ENCODE results near the gene EXD3. TPM values are rescaled to one million over a fixed set of nuclear protein-coding genes. Genes with fewer than 3 reads are reported as not detected.

Gene EXD3
- total RNA-seq, 2 donors from 2014 or later, result 7.9 to 14.8 TPM

- Mint-ChIP-seq H3K9me3 (no peaks in the 10 kb centered on the region), H3K36me3 (no peaks in the 10 kb centered on the region), H3K27ac (no peak within 1 kb of the TSS)
- peak; percentile 78 to 82 for ATAC-seq
- peak; percentile 87 to 96 for DNase-seq (ENCODE audit: low spot score in 2 of 2)
Measured at GRCh38 chr9:137302118-137302448, 120.9 kb downstream of the EXD3 start, which contains the start of gene NRARP. Gene NRARP, minus strand, starts transcription at chr9:137302271. Its CDS starts 343 bp downstream, at chr9:137301928.

DNA sequence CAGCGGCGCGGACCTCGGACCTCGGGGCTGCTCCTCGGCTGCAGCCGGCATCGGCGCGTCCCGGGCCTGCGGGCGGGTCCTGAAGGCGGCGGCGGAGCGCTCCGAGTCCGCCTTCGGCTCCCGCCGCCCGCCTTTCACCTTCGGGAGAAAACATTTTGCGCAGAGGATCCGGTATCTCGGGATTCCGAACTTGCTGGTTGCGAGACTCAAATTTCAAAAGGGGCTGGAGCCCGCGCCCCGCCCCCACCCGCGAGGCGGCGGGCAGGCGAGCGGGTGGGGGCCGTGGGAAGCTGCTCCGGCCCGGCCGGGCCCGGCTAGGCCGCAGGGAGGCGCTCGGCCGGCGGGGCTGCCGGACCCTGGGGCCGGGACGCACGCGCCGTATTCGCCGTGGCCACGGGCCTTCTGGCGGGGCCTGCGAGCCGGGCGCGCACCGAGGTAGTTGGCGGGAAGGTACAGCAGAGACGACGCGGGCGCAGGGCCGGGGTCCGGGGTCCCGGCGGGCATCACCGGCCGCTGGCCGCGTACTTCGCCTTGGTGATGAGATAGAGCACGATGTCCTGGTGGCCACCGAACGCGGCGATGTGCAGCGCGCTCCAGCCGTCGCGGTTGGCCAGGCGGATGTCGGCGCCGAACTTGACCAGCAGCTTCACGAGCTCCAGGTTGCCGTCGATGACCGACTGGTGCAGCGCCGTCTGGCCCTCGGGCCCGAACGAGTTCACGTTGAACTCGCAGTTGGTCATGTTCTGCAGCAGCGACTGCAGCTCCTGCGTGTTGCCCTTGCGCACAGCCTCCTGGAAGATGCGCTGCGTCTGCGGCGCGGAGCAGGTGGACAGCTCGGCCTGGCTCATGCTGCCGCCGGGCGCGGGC, 121.6 kb downstream of the EXD3 start:
- DNase-seq (ENCODE audit: low spot score in 2 of 2) (peak; percentile 51 to 60), ATAC-seq (peak; percentile 23 to 38)
- no peaks in the 10 kb centered on the region for H3K36me3 Mint-ChIP-seq
- H3K9me3 Mint-ChIP-seq, result no peaks in the 10 kb centered on the region
- H3K27ac Mint-ChIP-seq, result no peak overlapping the region

- no peaks in the 10 kb centered on the region for H3K9me3 Mint-ChIP-seq
- H3K27ac Mint-ChIP-seq, result peak overlapping the region in 1 of 2 donors; percentile 62
- no peaks in the 10 kb centered on the region for H3K36me3 Mint-ChIP-seq
- ATAC-seq (no peak), DNase-seq (ENCODE audit: low spot score in 2 of 2) (no peak)
Measured at GRCh38 chr9:137300567-137301080, 122.3 kb downstream of the EXD3 start.

DNA sequence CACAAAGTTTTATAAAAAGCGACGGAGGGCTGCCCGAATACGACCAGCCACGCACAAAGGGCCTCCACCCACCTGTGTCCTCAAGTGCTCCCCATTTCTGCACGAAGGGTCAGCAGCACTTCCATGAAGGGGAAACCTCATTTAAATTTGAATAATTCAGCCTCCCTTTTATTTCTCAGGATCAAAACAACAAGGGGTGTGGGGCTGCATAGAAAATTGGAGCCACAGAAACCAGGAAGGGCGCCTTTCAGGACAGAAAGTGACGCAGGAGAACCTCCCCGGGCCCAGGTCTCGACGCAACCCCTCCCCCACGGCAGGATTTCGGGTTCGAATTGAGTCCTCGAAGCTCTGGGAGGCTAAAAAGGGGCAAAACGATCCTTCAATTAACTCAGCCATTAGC, 123.0 kb downstream of the EXD3 start:
- Mint-ChIP-seq H3K27ac (no peak overlapping the region), H3K36me3 (no peaks in the 10 kb centered on the region), H3K9me3 (no peaks in the 10 kb centered on the region)
- DNase-seq (ENCODE audit: low spot score in 2 of 2) (no peak), ATAC-seq (no peak)

- no peaks in the 10 kb centered on the region for H3K36me3 Mint-ChIP-seq
- no peak for ATAC-seq
- H3K27ac Mint-ChIP-seq, result no peak overlapping the region
- H3K9me3 Mint-ChIP-seq, result no peaks in the 10 kb centered on the region
- DNase-seq (ENCODE audit: low spot score in 2 of 2), result no peak
Measured at GRCh38 chr9:137299203-137299565, 123.8 kb downstream of the EXD3 start.

GRCh38 chr9:137298401-137299202, 124.4 kb downstream of the EXD3 start:
- no peaks in the 10 kb centered on the region for H3K36me3 Mint-ChIP-seq
- ATAC-seq, result no peak
- no peaks in the 10 kb centered on the region for H3K9me3 Mint-ChIP-seq
- no peak overlapping the region for H3K27ac Mint-ChIP-seq
- no peak for DNase-seq (ENCODE audit: low spot score in 2 of 2)

GRCh38 chr9:137297966-137298365, 125.0 kb downstream of the EXD3 start:
- DNase-seq (ENCODE audit: low spot score in 2 of 2), result no peak
- Mint-ChIP-seq H3K9me3 (no peaks in the 10 kb centered on the region), H3K27ac (no peak overlapping the region), H3K36me3 (no peaks in the 10 kb centered on the region)
- no peak for ATAC-seq

DNA sequence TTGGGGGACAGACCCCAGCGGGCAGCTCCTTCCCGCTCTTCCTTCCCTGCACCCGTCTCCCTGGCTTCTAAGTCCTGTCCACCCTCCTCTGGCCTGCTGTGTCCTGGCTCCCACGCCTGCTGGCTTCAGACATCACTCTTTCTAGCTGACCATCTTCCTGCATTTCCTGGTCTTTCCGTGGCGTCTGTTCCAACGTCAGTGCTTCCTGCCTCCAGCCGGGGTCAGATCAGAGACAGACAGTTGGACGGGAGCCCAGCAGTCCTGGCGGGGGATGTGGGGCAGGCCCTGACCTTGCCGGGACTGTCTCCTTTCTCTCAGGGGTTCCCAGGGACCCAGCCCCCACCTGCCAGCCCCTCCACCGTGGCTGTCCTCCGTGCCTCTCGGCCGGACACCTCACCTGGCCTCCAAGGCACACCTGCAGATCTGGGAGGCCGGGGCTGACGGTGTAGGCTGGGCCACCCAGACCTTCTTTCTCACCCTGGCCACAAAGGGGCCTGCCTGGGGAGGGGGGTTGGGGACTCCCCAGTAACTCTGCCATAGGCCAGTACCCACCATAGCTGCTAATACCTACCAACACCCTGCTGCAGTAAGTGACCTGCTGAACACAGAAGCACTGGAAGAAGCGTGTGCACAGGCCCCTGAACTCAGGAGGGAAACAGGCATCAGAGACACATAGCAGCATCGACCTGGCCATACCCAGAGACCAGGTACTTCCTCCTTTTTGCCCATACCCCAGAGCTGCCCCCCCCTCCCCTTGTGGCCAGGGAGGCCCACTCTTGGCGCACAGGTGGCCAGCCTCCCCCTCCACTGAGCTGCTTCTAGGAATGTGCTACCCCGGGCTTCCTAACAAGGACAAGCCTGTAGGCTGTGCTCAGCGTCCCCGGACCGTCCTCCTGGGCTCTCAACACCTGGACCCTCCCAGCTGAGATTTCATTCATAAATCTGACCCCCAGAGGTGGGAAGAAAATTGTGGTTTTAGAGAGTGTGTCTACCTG, 126.0 kb downstream of the EXD3 start:
- no peaks in the 10 kb centered on the region for H3K9me3 Mint-ChIP-seq
- no peak for DNase-seq (ENCODE audit: low spot score in 2 of 2)
- no peak overlapping the region for H3K27ac Mint-ChIP-seq
- no peaks in the 10 kb centered on the region for H3K36me3 Mint-ChIP-seq
- no peak for ATAC-seq

GRCh38 chr9:137295849-137296669, 126.9 kb downstream of the EXD3 start:
- H3K27ac Mint-ChIP-seq, result no peak overlapping the region
- H3K36me3 Mint-ChIP-seq, result no peaks in the 10 kb centered on the region
- peak in 1 of 2 donors; percentile 55 for DNase-seq (ENCODE audit: low spot score in 2 of 2)
- H3K9me3 Mint-ChIP-seq, result no peaks in the 10 kb centered on the region
- peak; percentile 12 to 34 for ATAC-seq

DNA sequence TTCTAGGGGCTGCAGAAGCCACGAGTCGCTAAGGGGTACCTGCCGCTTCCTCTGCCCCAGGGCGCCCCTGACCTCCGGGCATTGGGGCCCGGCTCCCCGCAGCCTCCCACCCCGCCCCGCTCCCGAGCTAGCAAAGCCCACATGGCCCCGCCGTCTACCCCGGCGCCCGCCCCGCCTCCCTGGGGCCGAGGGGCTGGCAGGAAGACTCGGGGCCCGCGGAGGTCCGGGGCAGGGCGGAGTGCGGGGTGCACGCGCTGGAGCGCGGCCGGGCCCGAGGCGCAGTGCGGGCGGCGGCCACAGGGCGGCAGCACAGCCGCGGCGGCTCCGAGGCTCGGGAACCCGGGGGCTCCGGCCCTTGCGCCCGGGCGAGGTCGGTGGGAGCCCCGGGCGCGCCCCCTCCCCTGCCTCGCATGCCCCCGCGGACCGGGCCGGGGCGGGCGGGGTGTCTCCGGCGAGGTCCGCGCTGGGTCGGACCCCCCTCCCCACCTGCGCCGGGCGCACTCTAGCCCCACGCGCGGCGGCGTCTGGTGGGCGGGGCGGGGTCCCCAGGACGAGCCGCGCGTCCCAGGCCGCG, 127.6 kb downstream of the EXD3 start:
- ATAC-seq (peak; percentile 79 to 81), DNase-seq (ENCODE audit: low spot score in 2 of 2) (peak in 1 of 2 donors; percentile 82)
- H3K27ac Mint-ChIP-seq, result no peak overlapping the region
- no peaks in the 10 kb centered on the region for H3K36me3 Mint-ChIP-seq
- no peaks in the 10 kb centered on the region for H3K9me3 Mint-ChIP-seq

- Mint-ChIP-seq H3K9me3 (no peaks in the 10 kb centered on the region), H3K27ac (peak overlapping the region in 1 of 2 donors; percentile 50), H3K36me3 (no peaks in the 10 kb centered on the region)
- no peak for DNase-seq (ENCODE audit: low spot score in 2 of 2)
- ATAC-seq, result peak; percentile 16 to 43
Measured at GRCh38 chr9:137294681-137295237, 128.2 kb downstream of the EXD3 start.

DNA sequence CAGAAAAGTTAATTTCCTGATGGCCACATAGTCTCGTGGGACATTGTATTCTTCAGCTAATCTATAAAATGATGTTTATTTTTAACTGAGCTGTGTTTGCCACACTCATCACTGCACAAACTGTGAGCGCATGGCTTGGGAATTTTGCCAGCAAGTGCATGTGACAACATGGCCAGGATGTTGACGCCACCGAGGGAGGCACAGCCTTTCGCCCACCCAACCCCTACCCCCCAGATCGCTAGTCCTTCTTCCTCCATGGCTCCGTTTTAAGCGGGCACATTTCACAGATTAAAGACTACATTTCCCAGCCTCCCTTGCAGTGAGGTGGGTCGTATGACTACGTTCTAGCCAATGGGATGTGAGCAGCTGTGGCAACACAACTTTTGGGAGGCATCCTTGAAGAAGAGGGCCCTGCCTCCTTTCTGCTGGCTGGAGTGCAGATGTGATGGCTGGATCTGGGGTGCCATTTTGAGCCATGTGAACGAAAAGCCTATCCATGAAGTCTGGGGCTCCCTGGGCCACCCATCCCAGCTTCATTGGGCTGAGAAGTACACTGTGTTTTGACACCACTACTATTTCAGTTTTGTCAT, 128.8 kb downstream of the EXD3 start:
- ATAC-seq (peak; percentile 24 to 68), DNase-seq (ENCODE audit: low spot score in 2 of 2) (no peak)
- Mint-ChIP-seq H3K9me3 (no peaks in the 10 kb centered on the region), H3K36me3 (no peaks in the 10 kb centered on the region), H3K27ac (peak overlapping the region in 1 of 2 donors; percentile 50)

GRCh38 chr9:137293482-137294090, 129.4 kb downstream of the EXD3 start:
- Mint-ChIP-seq H3K27ac (no peak overlapping the region), H3K9me3 (no peaks in the 10 kb centered on the region), H3K36me3 (no peaks in the 10 kb centered on the region)
- DNase-seq (ENCODE audit: low spot score in 2 of 2) (no peak), ATAC-seq (no peak)

- Mint-ChIP-seq H3K9me3 (no peaks in the 10 kb centered on the region), H3K36me3 (no peaks in the 10 kb centered on the region), H3K27ac (no peak overlapping the region)
- DNase-seq (ENCODE audit: low spot score in 2 of 2), result no peak
- no peak for ATAC-seq
Measured at GRCh38 chr9:137293094-137293481, 129.9 kb downstream of the EXD3 start.

Data from activated naive CD4-positive, alpha-beta T cell treated with anti-CD3 and anti-CD28 coated beads, Interleukin-2, amount 50 U/mL, for 72 hours (primary cell).